GM12878 (cell line): ENCODE results near the gene MRPS16. TPM values are rescaled to one million over a fixed set of nuclear protein-coding genes. Genes with fewer than 3 reads are reported as not detected.

Source experiments
- ATAC-seq: fragments of 200-7000 bp; cut with Tn5 transposase; 3 replicates; pipeline ENCODE4 v1.9.1; 2020; ENCODE audit warnings: mild to moderate bottlenecking, moderate library complexity
- BruUV-seq: library from RNA; stranded (reverse); fragments of 400-500 nt; replicated peaks from 2 replicates; lab custom pipeline; 2021; lab: Mats Ljungman, UMichigan
- CTCF ChIA-PET: fragments of 300-600 bp; sonication (Branson Sonifier 250); formaldehyde crosslinking; extraction: SDS; loops from one replicate; lab custom pipeline; 2021; ENCODE audit warnings: inconsistent platforms; lab: Yijun Ruan, JAX
- POLR2A ChIA-PET: fragments of 350-600 bp; formaldehyde crosslinking; extraction: SDS; loops from one replicate; lab custom pipeline; 2021; ENCODE audit warnings: inconsistent platforms; lab: Charles Lee
- RAD21 ChIA-PET: fragments of 300-600 bp; sonication (Branson Sonifier 250); formaldehyde crosslinking; loops from one replicate; lab custom pipeline; 2023; ENCODE audit warnings: antibody characterized with exemption; ENCODE audit not compliant: unreplicated experiment; lab: Charles Lee
- SMC1A ChIA-PET: fragments of 300-600 bp; sonication (Branson Sonifier 250); formaldehyde crosslinking; loops from one replicate; lab custom pipeline; 2023; ENCODE audit not compliant: unreplicated experiment, uncharacterized antibody; lab: Charles Lee
- DNase-seq: peaks from one replicate; pipeline ENCODE4 v3.0.0-alpha.2; 2011; ENCODE audit warnings: low read depth, low spot score
- FAIRE-seq: peaks from 3 replicates; lab custom pipeline; 2011; peaks lifted over from hg19 to GRCh38; lab: Jason Lieb, UNC
- H2AFZ ChIP-seq: 2 replicates; pipeline ENCODE4 v1.6.0; 2011; ENCODE audit warnings: low read depth, low read length, control low read depth; ENCODE audit not compliant: control insufficient read depth
- H3K27ac ChIP-seq: 2 replicates; pipeline ENCODE4 v1.5.1; 2011; ENCODE audit warnings: control low read depth; ENCODE audit not compliant: control insufficient read depth, insufficient read depth
- H3K27me3 ChIP-seq, 2 experiments: replicated peaks in 1 of 2; 2 replicates each; pipeline versions ENCODE4 v1.6.0 to v1.6.1; 2011; ENCODE audit warnings: low read length in 1 of 2; ENCODE audit not compliant: control insufficient read depth in 2 of 2, insufficient read depth in 2 of 2
- H3K36me3 ChIP-seq, 2 experiments: 2 replicates each; pipeline ENCODE4 v1.5.1; 2011; ENCODE audit warnings: low read length in 1 of 2; ENCODE audit not compliant: control insufficient read depth in 2 of 2, insufficient read depth in 2 of 2
- H3K4me1 ChIP-seq: 2 replicates; pipeline ENCODE4 v1.6.1; 2011; ENCODE audit warnings: mild to moderate bottlenecking, low read length, moderate library complexity, mixed read lengths; ENCODE audit not compliant: control insufficient read depth, insufficient read depth
- H3K4me2 ChIP-seq: 2 replicates; pipeline ENCODE4 v1.6.0; 2011; ENCODE audit warnings: control low read depth; ENCODE audit not compliant: control insufficient read depth, insufficient read depth
- H3K4me3 ChIP-seq: fragments of 200-600 bp; sonication (generic); 2 replicates; pipeline ENCODE4 v1.5.1; 2016
- H3K79me2 ChIP-seq: 2 replicates; pipeline ENCODE4 v1.6.0; 2011; ENCODE audit warnings: low read length; ENCODE audit not compliant: control insufficient read depth, insufficient read depth
- H3K9ac ChIP-seq: 2 replicates; pipeline ENCODE4 v1.8.0; 2011; ENCODE audit warnings: low read length, control low read depth, mixed read lengths; ENCODE audit not compliant: control insufficient read depth, insufficient read depth
- H3K9me3 ChIP-seq: replicated peaks from 3 replicates; pipeline ENCODE4 v1.5.1; 2011; ENCODE audit warnings: mild to moderate bottlenecking, low read length; ENCODE audit not compliant: control insufficient read depth, insufficient read depth
- H4K20me1 ChIP-seq: 2 replicates; pipeline ENCODE4 v1.6.0; 2011; ENCODE audit not compliant: control insufficient read depth, insufficient read depth
- BHLHE40 ChIP-seq, 2 experiments: fragments of 450-650 bp in 1 of 2; IDR thresholded peaks; 2 replicates each; pipeline ENCODE4 v1.6.1; 2011 to 2017; ENCODE audit warnings: low read depth in 2 of 2, borderline replicate concordance in 1 of 2, improper control_type of control experiment in 1 of 2, low read length in 1 of 2, mild to moderate bottlenecking in 1 of 2
- FOXM1 ChIP-seq: IDR thresholded peaks from 2 replicates; pipeline ENCODE4 v1.6.1; 2012; ENCODE audit warnings: low read depth, mild to moderate bottlenecking, inconsistent platforms, low read length, moderate library complexity
- GATAD2B ChIP-seq: fragments of 450-650 bp; conservative IDR thresholded peaks from 2 replicates; pipeline ENCODE4 v1.6.1; 2017; ENCODE audit warnings: low read depth, mild to moderate bottlenecking, moderate library complexity
- HCFC1 ChIP-seq: fragments of 150-350 bp; IDR thresholded peaks from 2 replicates; pipeline ENCODE4 v1.6.1; 2014; ENCODE audit warnings: low read length
- HDGF ChIP-seq: fragments of 450-650 bp; IDR thresholded peaks from 2 replicates; pipeline ENCODE4 v1.6.1; 2016; ENCODE audit warnings: antibody characterized with exemption
- IKZF2 ChIP-seq, 2 experiments: fragments of 450-650 bp; IDR thresholded peaks; 2 replicates each; pipeline ENCODE4 v1.6.1; 2017; ENCODE audit warnings: mild to moderate bottlenecking in 2 of 2, moderate library complexity in 2 of 2
- NFIC ChIP-seq: IDR thresholded peaks from 2 replicates; pipeline ENCODE4 v1.6.1; 2012; ENCODE audit warnings: low read depth, mild to moderate bottlenecking, inconsistent platforms, low read length, moderate library complexity
- TCF3 ChIP-seq: IDR thresholded peaks from 2 replicates; pipeline ENCODE4 v1.6.1; 2012; ENCODE audit warnings: low read depth, mild to moderate bottlenecking, low read length, borderline replicate concordance; ENCODE audit not compliant: insufficient read depth
- ZSCAN29 ChIP-seq: fragments of 450-650 bp; IDR thresholded peaks from 2 replicates; pipeline ENCODE4 v1.6.1; 2017; ENCODE audit warnings: mild to moderate bottlenecking, moderate library complexity
- in situ Hi-C: fragments of 300-500 bp; cut with MboI; formaldehyde crosslinking; loops from 9 replicates; pipeline ENCODE4 v1.14.3; 2018; ENCODE audit warnings: mixed read lengths
- intact Hi-C: fragments of 100-400 bp; cut with micrococcal nuclease; formaldehyde crosslinking; loops from one replicate; pipeline ENCODE4 v1.14.2; 2022; ENCODE audit not compliant: unreplicated experiment
- polyA plus RNA-seq, 11 experiments: library from polyadenylated mRNA; depleted of rRNA in 4 of 11; unstranded in 6 of 11; stranded (reverse) in 5 of 11; fragments of >200 nt; fragmentation: Nextera tagmentation in 4 of 11; fragmentation: Illumina TruSeq in 1 of 11; extraction: Ambion mirVana in 4 of 11; extraction: Trizol in 1 of 11; gene quantifications; 1 replicate in 1 of 11; 2 replicates in 10 of 11; pipeline versions ENCODE4 v1.2.1 to v1.2.3, GENCODE V29; 2011 to 2016; ENCODE audit warnings: inconsistent platforms in 2 of 11, missing spikeins in 2 of 11, low read depth in 1 of 11
- total RNA-seq, 4 experiments: library from RNA; depleted of rRNA in 3 of 4; stranded (reverse); fragments of >200 nt in 3 of 4; fragmentation: Illumina TruSeq in 1 of 4; extraction: Trizol in 1 of 4; gene quantifications; 2 replicates each; pipeline versions ENCODE4 v1.2.1 to v1.2.3, GENCODE V29; 2013 to 2021
- TF ChIP-seq, protein P1 (sequence below): fragments of 450-650 bp; IDR thresholded peaks from 2 replicates; pipeline ENCODE4 v1.6.1; 2017; ENCODE audit warnings: mild to moderate bottlenecking, moderate library complexity
- TF ChIP-seq, protein P2 (sequence below): fragments of 150-350 bp; IDR thresholded peaks from 2 replicates; pipeline ENCODE4 v1.6.1; 2016; ENCODE audit warnings: low read depth, low read length

The MRPS16 gene
- total and polyA plus RNA-seq, 10 of the 15 experiments (the other 5 are each of a cell fraction or from before 2014, with no cell fraction given), result 43.4 to 285 (median 103) TPM

GRCh38 chr10:73226663-73227062 lies 25.8 kb downstream of the MRPS16 start:
- H3K4me1 ChIP-seq, result no peaks in the 10 kb centered on the region
- H4K20me1 ChIP-seq, result no peaks in the 10 kb centered on the region
- ChIA-PET CTCF (interaction anchor here (0.6 to 2.0 kb wide), 2 partner anchors 9 to 93 kb away, joined by 3 to 8 read pairs; no protein-coding TSS in a partner anchor), POLR2A (no interaction called here), RAD21 (no interaction called here), SMC1A (interaction anchor here (1.0 kb wide), 1 partner anchor 293 kb away, joined by 3 read pairs; no protein-coding TSS in a partner anchor)
- no peak for ATAC-seq
- H3K4me3 ChIP-seq, result no peak overlapping the region
- 0 out of 4 replicates have a peak, but pooled peaks cover 0 to 3% of the 10 kb centered on the region in 2 experiments for H3K36me3 ChIP-seq
- in situ Hi-C loops, result no loop called here
- FAIRE-seq, result no peak
- intact Hi-C loops, result no loop called here
- H3K27me3 ChIP-seq, result no peaks in the 10 kb centered on the region
- no peak overlapping the region for H2AFZ ChIP-seq
- no peak for TF ChIP-seq BHLHE40 (IDR thresholded peaks at IDR 0.05; ENCODE audit: borderline replicate concordance in 1 of 2, low read depth in 2 of 2, low read length in 1 of 2)
- TF ChIP-seq HDGF, result no peak
- no peak for TF ChIP-seq IKZF2 (IDR thresholded peaks at IDR 0.05)
- TF ChIP-seq ZSCAN29, result no peak
- no peak for TF ChIP-seq TCF3
- no peak for TF ChIP-seq FOXM1
- TF ChIP-seq NFIC, result no peak
- TF ChIP-seq, protein P1, sequence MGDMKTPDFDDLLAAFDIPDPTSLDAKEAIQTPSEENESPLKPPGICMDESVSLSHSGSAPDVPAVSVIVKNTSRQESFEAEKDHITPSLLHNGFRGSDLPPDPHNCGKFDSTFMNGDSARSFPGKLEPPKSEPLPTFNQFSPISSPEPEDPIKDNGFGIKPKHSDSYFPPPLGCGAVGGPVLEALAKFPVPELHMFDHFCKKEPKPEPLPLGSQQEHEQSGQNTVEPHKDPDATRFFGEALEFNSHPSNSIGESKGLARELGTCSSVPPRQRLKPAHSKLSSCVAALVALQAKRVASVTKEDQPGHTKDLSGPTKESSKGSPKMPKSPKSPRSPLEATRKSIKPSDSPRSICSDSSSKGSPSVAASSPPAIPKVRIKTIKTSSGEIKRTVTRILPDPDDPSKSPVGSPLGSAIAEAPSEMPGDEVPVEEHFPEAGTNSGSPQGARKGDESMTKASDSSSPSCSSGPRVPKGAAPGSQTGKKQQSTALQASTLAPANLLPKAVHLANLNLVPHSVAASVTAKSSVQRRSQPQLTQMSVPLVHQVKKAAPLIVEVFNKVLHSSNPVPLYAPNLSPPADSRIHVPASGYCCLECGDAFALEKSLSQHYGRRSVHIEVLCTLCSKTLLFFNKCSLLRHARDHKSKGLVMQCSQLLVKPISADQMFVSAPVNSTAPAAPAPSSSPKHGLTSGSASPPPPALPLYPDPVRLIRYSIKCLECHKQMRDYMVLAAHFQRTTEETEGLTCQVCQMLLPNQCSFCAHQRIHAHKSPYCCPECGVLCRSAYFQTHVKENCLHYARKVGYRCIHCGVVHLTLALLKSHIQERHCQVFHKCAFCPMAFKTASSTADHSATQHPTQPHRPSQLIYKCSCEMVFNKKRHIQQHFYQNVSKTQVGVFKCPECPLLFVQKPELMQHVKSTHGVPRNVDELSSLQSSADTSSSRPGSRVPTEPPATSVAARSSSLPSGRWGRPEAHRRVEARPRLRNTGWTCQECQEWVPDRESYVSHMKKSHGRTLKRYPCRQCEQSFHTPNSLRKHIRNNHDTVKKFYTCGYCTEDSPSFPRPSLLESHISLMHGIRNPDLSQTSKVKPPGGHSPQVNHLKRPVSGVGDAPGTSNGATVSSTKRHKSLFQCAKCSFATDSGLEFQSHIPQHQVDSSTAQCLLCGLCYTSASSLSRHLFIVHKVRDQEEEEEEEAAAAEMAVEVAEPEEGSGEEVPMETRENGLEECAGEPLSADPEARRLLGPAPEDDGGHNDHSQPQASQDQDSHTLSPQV, result no peak
- no peak for TF ChIP-seq GATAD2B
- no peak for TF ChIP-seq HCFC1
- TF ChIP-seq, protein P2, sequence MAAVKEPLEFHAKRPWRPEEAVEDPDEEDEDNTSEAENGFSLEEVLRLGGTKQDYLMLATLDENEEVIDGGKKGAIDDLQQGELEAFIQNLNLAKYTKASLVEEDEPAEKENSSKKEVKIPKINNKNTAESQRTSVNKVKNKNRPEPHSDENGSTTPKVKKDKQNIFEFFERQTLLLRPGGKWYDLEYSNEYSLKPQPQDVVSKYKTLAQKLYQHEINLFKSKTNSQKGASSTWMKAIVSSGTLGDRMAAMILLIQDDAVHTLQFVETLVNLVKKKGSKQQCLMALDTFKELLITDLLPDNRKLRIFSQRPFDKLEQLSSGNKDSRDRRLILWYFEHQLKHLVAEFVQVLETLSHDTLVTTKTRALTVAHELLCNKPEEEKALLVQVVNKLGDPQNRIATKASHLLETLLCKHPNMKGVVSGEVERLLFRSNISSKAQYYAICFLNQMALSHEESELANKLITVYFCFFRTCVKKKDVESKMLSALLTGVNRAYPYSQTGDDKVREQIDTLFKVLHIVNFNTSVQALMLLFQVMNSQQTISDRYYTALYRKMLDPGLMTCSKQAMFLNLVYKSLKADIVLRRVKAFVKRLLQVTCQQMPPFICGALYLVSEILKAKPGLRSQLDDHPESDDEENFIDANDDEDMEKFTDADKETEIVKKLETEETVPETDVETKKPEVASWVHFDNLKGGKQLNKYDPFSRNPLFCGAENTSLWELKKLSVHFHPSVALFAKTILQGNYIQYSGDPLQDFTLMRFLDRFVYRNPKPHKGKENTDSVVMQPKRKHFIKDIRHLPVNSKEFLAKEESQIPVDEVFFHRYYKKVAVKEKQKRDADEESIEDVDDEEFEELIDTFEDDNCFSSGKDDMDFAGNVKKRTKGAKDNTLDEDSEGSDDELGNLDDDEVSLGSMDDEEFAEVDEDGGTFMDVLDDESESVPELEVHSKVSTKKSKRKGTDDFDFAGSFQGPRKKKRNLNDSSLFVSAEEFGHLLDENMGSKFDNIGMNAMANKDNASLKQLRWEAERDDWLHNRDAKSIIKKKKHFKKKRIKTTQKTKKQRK, result no peak
- H3K79me2 ChIP-seq, result no peaks in the 10 kb centered on the region
- H3K4me2 ChIP-seq, result no peak overlapping the region
- H3K27ac ChIP-seq, result no peak overlapping the region
- no peak overlapping the region for H3K9ac ChIP-seq
- no TSS peak for BruUV-seq
- H3K9me3 ChIP-seq, result no peaks in the 10 kb centered on the region
- DNase-seq, result no peak
